ENCODE measurements around the gene LRRC43.

DNA sequence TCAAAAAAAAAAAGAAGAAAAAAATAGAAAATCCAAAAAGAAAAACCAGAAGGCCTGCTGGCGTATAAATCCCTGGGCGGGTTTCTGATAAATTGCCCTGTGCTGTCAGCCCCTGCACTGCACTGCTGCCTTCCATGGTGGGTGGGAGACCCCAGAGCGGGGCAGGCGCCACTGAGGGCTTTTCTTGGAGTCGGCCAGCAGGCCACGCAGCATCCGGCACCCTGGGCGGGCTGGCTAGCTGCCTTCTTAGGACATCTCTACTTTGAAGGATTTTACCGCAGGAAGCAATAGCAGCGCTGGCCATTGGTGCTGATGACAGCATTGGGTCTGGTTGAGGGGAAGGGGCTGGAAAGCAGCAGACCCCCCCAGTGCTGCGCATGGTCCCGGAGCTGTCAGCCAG is 38.0 kb upstream of the LRRC43 start:
- TF ChIP-seq, protein P1, sequence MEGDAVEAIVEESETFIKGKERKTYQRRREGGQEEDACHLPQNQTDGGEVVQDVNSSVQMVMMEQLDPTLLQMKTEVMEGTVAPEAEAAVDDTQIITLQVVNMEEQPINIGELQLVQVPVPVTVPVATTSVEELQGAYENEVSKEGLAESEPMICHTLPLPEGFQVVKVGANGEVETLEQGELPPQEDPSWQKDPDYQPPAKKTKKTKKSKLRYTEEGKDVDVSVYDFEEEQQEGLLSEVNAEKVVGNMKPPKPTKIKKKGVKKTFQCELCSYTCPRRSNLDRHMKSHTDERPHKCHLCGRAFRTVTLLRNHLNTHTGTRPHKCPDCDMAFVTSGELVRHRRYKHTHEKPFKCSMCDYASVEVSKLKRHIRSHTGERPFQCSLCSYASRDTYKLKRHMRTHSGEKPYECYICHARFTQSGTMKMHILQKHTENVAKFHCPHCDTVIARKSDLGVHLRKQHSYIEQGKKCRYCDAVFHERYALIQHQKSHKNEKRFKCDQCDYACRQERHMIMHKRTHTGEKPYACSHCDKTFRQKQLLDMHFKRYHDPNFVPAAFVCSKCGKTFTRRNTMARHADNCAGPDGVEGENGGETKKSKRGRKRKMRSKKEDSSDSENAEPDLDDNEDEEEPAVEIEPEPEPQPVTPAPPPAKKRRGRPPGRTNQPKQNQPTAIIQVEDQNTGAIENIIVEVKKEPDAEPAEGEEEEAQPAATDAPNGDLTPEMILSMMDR (IDR thresholded peaks at IDR 0.05) = no peak
- TF ChIP-seq POLR2A (IDR thresholded peaks at IDR 0.05) = no peak
